Activated CD4-positive, alpha-beta T cell treated with anti-CD3 and anti-CD28 coated beads for 1 hour (primary cell): Measurements from ENCODE around the gene PELI2.

Experiments
- DNase-seq: peaks from one replicate; pipeline ENCODE4 v3.0.0-alpha.2; 2020

PELI2 gene

DNA sequence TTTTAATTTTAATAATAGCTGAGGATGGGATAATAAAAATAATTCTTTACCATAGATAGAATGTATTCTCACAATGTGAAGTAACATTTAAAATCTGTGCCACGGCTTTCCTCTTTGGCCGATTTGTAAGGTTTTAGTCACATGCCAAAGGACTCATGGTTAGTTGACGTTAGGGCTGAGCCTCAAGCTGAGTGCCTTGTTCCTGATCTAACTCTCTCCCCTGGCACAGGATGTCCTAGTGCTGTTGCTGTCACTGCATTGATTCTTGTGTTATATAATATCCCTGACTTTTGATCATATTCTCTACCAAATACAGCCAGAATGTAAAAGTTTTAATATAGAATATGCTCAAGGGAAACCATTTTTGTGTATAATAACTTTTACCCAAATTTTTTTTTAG is 144.3 kb downstream of the PELI2 start:
- DNase-seq = no peak

DNA sequence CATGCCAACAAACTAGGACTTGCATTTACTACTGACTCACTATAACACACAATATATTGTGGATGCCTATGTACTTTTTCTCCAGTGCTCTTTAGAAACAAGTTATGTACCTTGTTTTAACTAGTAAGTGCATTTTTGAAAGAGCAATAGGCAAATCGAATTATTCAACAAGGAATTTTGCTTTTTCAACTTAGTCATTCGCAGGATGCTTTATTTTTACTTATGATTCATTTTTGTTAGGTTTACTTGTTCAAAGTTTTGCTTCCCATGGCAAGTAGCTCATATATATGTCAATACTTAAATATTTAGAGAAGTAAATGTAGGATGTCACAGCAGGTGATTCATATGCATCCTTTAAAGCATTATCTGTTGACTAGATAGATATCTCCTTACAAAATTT is 149.8 kb downstream of the PELI2 start:
- DNase-seq = no peak

DNA sequence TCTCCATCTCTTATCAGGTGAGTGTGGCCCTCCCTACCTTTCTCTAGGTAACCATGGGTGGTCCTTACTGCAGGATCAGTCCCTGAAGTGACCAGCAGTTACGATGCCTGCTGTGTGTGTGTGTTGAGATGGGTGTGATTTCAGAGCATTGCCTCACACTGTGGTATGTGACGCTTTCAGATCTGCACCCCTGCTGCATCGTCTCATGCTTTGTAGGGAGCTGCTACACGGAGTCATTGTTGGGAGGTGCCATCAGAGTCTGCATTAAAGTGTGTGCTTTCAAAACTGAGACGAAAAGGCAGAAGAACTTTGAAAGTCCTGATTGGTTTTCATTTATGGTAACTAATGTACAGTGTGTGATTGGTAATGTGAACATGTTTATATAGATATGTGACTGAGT is 150.5 kb downstream of the PELI2 start:
- no peak for DNase-seq

DNA sequence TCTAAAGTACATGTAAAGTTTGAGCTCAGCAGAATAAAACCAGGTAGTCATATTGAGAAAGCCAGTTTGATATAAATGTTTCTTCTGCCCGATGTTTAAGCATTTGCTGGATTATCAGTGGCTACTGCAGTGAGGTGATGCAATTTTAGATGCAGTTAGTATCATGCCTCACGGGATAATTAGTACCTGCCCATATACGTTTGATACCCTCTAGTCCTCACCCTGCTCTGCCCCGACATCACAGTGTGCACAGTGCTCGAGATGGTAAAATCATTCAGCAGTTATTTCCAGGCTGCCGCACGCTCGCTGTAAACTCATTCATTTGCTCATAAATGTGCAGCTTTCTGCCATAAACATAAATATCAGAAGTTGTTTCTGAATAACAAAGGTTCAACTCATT is 152.7 kb downstream of the PELI2 start:
- no peak for DNase-seq

DNA sequence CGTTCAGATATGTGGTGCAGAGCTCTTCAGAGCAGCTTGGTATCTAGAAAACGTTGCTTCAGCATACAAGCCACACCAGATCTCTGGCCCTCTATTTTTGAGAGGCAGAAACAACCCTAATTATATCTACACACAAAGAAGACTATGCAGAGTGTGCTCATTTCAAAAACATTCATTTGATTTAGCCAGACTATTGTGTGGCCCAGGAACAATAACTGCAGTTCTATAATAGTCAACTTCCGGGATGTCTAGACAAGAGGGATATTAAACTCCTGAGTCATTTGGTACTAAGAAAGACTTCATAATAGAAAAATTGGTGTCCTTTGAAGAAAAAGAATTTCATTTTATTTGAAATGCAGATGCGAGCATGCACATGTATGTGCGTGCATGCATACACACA is 153.8 kb downstream of the PELI2 start:
- DNase-seq = no peak

DNA sequence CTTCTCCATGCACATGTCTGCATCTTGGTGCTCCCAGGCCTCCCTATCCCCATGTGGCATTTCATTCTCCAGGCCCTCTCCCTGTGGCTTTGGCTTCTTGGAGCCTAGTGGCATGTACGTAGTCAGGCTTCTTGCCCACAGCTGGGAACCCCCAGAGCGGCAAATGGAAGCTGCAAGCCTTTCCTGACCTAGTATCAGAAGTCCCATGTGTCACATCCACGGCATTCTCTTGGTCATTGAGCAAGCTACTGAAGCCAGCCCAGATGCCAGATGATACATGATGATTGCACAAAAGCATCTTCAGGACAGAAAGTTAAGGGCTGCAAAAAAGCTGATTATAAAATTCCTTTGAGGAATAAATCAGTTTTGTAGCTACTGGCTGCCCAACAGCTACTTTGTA is 154.9 kb downstream of the PELI2 start:
- no peak for DNase-seq

DNA sequence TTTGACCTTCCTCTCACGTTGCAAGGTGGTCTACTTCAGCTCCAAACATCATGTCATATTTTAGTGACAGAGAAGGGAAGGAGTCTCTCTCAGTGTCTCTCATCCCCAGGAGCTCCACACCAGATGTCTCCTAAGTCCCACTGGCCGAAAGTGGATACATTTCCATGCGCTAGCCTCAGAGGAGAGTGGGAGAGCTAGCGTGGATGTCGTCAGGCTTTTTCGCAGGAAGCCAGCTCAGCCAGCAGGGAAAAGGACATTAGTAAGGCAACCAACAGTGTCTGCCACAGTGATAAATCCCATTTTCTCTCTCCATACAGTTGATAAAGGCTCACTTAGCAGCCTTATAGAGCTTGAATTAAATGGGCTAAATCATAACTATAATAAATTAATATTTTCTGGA is 155.7 kb downstream of the PELI2 start:
- no peak for DNase-seq

DNA sequence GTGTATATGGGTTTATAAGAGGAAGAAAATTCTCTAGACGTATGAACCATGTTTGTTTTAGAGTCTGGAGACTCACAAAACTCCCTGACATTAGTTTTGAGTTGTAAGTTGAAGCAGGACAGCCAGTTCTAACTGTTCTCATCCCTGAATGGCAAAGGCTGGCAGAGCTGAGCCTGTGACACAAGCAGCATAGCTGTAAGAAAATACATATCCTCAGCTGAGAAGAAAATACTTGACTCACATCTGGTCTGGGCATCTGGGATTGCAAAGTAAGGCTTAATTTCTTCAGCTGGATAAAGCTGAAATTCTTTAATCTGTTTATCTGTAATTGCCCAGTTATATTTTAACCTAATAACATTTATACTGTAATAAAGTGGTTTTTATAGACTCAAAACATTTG is 156.3 kb downstream of the PELI2 start:
- DNase-seq = no peak

DNA sequence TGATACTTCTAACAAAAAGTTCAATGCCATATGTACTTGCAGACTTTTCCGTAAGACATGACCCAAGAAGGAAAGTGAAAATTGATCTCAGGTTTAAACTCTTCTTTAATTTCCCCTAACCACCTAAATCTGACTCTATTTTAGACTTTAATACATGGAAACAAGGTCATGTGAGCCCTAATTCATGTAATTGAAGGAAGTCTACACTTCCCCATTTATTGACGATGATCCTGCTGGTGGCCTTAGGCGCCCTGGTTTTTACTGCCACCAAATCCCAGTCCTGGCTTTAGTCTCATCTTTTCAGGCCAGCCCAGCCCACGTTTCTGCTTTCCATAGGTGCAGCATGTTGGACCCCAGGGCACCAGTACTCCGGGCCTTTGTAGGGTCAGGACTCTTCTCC is 157.9 kb downstream of the PELI2 start:
- DNase-seq = no peak

DNA sequence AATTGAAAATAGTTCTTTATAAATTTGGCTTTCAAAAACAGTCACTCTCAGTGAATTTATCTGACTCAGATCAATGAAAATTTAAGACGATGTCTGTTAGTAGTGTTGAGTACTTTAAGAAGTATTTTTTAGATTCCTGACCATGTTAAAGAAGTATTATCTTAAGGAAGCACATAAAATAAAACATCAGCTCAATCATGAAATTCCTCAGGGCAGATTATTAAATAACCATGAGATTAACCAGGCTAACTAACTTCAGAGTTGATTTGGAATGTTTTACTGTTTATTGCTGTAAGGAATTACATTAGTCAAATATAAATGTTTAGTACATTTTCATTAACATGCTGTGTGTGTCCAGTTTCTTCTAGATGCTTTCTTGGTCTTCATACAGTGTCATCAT is 160.2 kb downstream of the PELI2 start:
- no peak for DNase-seq

DNA sequence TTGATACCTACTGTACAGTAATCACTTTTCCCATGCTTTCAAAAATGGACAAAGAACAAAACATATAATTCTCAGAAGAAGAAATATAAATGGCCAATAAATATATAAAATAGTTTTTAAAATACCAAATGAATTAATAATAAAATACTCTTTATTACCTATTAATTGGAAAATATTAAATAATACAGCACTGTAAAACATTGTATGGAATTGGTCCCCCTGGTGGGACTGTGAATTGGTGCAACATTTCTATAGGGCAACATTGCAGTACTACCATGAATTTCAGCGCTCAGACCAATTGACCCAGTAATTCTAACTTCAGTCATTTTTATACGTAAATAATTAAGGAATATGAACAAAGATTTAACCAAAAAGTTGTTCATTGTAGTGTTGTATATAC is 162.6 kb downstream of the PELI2 start:
- no peak for DNase-seq

DNA sequence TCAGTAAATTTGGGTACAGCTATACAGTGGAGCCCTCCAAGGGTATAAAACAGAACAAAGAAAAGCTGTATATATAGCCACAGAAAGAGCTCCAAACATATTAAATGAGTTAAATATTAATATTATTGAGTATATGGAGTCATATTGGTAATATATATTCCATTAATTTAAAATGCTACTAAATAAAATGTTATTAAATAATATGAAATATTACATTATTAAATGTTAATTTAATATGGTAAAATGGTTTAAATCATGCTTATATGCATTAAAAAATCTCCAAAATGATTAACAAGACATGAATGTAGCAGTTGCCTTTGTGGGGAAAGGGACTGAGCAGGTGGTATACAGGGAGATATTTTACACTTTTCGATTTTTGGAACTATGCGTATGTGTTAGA is 164.0 kb downstream of the PELI2 start:
- DNase-seq = no peak

DNA sequence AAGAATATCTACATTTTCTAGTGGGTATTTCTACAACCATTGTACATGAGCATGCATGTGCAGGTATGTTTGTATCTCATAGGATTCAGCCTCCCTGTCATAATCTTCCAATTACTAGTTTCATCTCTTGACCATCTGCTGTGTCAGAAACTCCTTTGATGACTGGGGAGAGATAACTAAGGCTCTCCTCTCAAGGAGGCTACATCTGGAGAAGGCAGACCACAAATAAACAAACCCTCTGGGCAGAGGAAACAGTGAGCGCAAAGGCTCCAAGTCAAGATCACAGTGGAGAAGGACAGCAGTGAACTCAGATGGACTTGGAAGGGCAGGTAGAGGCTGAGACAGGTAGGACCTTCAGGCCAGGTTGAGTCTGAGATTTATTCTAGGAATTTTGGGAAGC is 166.4 kb downstream of the PELI2 start:
- DNase-seq = no peak

DNA sequence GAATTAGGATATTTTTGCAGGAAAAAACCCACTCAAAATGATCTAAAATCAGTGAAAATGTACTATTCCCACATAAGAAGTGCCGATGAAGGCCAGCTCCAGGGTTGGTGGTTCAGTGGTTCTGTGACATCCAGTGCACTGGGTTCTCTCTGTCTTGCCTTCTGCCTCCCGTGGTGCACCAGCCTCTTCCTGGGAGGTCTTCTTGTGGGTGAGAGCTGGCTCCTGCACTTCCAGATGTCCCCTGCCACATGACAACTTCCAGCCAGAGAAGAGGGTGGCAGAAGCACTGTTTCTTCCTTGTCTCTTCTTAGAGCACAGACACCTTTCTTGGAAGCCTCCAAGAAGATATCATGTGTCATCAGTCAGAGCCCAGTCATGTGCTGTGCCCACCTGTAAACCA is 170.9 kb downstream of the PELI2 start:
- no peak for DNase-seq

DNA sequence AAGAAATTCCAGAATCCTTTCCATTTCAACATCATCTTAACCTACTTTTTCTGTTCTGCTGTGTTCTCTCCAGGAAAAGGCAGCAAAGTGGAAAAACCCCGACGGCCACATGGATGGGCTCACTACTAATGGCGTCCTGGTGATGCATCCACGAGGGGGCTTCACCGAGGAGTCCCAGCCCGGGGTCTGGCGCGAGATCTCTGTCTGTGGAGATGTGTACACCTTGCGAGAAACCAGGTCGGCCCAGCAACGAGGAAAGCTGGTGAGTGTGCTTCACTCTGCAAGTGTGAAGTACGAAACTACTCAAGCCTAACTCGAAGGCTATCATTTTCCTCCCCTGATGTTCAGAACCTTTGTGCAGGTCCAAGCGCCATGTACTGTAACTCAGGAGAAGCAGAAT is 172.0 kb downstream of the PELI2 start:
- no peak for DNase-seq

DNA sequence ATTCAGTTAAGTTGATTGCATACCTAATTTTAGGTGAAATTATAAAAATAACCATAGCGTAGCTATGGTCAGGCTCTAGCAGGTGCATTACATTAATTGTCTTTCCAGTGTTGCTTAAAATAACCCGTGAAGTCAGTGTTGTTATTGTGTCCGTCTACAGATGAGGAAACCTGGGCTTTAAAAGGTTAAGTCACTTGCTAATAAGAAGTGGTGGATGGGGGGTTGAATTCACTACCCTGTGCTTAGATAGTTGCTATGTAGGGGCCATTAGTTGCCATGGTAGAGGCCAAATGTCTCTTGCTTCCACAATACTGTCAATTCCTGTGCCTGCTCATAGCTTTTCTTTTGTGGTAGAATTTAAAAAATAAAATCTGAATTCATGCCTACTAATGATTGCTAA is 174.8 kb downstream of the PELI2 start:
- DNase-seq = no peak

DNA sequence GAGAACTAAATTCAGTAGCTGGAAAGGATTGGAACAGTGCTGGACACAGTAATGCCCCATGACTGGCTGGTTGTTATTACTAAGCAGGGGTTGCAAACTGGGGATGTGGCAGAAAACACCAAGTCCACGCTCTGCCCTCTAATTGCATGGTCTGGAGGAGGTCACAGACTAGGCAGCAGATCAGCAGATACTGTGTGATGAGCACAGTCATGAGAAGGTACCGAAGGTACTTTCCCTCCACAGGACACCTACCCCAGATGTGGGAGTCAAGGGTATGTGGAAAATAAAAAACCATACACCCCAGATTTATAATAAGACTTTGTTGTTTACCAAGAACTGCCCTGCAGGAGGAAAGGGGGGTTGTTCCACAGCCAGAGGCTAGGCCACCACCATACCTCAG is 175.3 kb downstream of the PELI2 start:
- no peak for DNase-seq

DNA sequence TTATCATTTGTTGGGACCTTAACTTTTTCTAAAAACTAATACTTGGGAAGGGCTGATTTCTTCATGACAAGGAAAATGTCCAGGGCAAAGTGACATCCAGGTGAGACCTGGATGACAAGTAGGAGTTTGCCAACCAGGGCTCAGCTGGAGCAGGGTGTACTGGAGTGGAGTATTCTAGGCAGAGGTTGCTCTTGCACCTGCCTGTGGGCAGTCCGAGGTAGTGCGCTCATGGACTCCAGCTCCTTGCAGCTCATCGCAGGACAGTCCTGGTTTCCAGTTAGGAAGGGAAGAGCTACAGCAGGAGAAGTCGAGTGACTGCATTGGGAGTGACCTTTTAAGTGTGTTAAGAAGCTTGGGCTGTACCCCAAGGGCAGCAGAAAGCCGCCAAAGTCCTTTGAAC is 175.9 kb downstream of the PELI2 start:
- no peak for DNase-seq

DNA sequence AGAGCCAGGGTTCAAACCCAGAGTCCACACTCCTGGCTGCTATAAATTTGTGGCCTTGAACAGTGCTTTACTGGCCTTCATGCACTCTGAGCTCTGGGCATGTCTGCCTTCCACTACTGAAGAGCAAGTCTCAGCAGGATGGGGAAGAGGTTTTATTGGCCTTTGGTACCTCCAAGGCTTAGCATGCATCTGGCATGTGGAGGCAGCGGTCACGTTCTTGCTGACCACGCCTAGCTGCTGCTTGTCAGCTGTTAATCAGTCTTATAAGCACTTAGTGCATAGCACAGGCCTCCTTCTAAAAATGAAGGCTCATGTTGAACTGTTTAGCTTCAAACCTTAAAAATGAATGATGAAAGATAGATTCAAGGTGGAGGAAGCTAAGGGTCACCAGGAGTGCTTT is 177.5 kb downstream of the PELI2 start:
- DNase-seq = no peak

DNA sequence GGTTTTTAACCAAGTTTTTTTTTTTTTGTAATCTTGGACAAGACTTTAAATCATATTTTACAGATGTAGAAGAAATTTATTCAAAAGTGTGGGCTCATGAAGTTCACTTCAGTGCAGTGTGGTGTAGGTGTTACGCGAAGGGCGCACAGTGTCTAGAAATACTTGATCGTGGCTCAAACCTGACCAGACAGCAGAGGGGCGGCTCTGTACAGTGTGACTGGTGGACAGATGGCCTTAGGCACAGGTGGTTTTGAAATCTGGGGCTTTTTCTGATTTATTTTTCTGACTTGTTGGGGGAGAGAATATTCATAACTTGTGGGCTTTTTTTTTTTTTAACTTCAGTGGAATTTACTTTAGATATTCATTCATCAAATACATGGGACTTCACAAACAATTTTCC is 179.2 kb downstream of the PELI2 start:
- no peak for DNase-seq

DNA sequence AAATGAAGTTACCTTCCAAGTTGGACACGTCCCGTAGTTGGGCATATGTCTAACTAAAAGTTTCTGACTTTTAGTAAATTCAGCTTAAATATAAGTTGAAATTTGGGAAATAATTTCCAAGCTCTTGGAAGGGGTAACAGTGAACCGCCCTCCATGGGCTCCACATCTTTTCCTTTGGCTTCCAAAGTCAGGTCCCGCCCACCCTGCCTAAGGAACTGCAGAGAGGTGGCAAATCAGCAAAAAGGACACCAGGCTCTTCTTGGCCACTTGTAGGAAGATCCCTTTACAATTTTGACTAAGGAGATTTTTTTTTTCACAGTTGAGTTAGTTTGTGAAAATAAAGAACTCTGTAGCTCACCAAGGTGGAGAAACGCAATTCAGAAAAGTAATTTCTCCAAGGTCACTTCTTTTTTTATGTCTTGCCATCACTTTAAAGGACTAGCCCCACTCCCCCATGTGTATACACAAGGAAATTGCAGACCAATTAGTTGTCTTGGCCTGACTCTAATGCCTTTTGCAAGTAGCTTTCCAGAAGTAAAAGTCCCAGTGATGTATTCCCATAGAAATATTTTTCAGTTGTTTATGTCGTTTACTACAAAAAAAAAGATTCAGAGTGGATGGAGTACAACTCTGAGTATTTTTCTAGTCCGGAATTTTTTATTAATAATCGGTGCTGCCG is 181.2 kb downstream of the PELI2 start:
- no peak for DNase-seq

DNA sequence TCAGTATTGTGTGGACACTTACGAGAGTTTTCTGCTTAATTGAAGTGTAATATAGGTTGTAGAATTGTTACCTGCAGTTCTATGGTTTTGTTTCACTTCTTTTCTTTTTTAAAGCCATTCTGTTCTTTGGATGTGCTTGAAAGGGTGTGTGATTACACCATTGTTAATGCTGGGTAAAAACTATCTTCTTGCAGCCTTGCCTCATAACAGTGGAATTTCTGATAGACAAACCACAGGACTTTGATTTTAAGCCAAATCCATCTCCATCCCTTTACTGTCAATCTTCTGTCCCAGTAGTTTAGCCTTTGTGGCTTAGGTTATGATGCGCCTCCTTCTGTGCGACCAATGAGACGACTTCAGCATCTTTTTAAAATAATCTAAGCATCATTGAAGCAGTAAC is 182.3 kb downstream of the PELI2 start:
- no peak for DNase-seq

DNA sequence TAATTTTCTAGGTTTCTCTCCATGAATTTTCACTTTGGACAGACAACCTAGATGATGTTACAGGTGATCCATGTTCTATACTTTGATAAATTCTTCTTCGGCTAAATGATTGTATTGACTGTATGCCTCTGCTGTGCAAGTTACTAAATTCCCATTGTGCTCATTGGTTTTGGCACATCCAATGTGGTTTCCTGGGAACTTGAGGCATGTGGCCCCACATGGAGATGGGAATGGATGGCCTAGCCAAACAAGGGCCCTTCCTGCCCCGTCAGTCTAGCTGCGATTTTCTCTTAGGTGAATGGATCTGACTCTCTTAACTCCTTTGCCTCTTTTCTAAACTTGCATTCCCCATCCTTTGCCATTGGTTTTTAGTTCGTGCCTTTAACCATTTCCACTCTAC is 186.2 kb downstream of the PELI2 start:
- DNase-seq = no peak

DNA sequence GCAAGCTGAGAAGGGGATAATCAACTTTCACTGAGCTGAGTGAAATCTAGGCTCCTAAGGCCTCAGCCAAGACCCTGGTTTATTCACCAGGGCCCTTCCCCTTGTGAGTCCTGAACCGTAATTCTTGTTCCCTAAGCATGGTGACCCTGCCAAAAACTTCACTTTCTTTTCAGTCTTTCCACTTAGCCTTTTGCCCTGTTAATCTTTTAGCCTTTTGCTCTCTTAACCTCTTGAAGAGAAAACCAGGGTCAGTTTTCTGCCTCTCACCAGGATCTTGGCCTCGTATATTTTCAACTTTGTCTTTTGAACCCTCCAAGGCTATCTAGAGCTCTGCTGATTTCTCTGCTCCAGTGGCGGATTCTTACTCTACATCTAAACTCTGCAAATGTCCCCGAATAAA is 191.0 kb downstream of the PELI2 start:
- DNase-seq = no peak

DNA sequence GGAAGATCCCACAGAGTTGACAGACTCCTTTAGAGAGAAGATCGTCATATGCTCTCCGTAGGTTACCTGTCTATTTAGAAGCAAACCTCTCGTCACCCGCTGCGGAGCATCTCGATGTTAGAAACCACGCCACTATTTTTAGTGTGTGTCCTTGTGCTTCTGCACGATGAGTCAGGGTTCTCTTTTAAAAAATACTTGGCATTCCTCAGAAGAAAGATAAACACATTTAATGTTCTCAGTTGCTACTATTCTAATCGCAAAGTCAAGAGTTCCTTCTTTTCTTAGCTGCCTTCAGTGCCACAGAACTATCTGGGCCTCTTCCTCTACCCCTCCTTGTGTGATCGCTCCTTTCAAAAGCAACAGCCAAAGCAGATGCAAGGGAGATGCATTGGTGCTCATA is 192.4 kb downstream of the PELI2 start:
- DNase-seq = no peak

DNA sequence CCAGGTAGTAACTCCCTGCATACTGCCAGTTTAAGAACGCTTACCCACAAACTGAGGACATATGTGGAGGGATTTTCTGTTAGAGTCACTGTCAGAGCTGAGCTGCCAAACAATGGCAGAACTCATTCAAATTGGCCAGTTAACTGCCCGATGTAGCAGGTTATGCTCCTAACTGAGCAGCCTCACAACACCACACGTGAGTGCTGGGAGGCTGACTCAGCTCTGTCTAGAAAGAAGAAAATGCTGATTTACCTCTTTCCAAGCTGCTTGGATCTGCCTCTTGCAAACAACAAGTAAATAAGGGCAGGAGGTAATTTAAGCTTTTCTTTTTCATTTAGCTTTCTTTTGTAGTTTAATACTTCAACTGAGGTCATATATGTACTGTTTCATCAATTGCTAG is 195.6 kb downstream of the PELI2 start:
- DNase-seq = no peak
